HepG2 (cell line): ENCODE data around the gene KIF25. TPM values are rescaled to one million over a fixed set of nuclear protein-coding genes. Genes with fewer than 3 reads are reported as not detected.

ENCODE experiments used
- ATAC-seq: fragments of 200-7000 bp; cut with Tn5 transposase; 3 replicates; pipeline ENCODE4 v1.9.1; 2020; ENCODE audit warnings: mild to moderate bottlenecking, moderate library complexity
- BruUV-seq: library from RNA; stranded (reverse); fragments of 400-500 nt; replicated peaks from 2 replicates; lab custom pipeline; 2021; lab: Mats Ljungman, UMichigan
- CTCF ChIA-PET: fragments of 300-600 bp; formaldehyde crosslinking; extraction: SDS; loops from one replicate; lab custom pipeline; 2021; ENCODE audit warnings: low total read pairs, inconsistent platforms, low intra/inter-chr PET ratio; lab: Yijun Ruan, JAX
- POLR2A ChIA-PET: fragments of 350-600 bp; sonication (Branson Sonifier 250); formaldehyde crosslinking; loops from one replicate; lab custom pipeline; 2020; ENCODE audit warnings: antibody characterized with exemption, inconsistent platforms; lab: Yijun Ruan, JAX
- DNase-seq: peaks from one replicate; pipeline ENCODE4 v3.0.0-alpha.2; 2015; ENCODE audit warnings: low spot score
- FAIRE-seq: peaks from 3 replicates; lab custom pipeline; 2011; peaks lifted over from hg19 to GRCh38; lab: Jason Lieb, UNC
- H2AFZ ChIP-seq: one replicate; pipeline ENCODE4 v1.6.1; 2011; ENCODE audit warnings: low read length, inconsistent platforms
- H3K27ac ChIP-seq: fragments of 300-600 bp; 3 replicates; pipeline ENCODE4 v1.8.0; 2011; ENCODE audit warnings: mixed run types, mild to moderate bottlenecking, mixed read lengths, low read length, inconsistent platforms; ENCODE audit not compliant: insufficient read depth; ENCODE audit errors: extremely low read length
- H3K27me3 ChIP-seq, 2 experiments: fragments of 200-600 bp in 1 of 2; 2 replicates in 1 of 2; 3 replicates in 1 of 2; pipeline versions ENCODE4 v1.6.0 to v1.8.0; 2011; ENCODE audit warnings: low read length in 2 of 2, mild to moderate bottlenecking in 2 of 2, moderate library complexity in 2 of 2, inconsistent platforms in 1 of 2; ENCODE audit not compliant: insufficient read depth in 2 of 2, control insufficient read depth in 1 of 2
- H3K36me3 ChIP-seq, 2 experiments: fragments of 200-600 bp in 1 of 2; replicated peaks in 1 of 2; 2 replicates in 1 of 2; 3 replicates in 1 of 2; pipeline versions ENCODE4 v1.5.1 to v1.8.0; 2011; ENCODE audit warnings: low read length in 2 of 2, inconsistent platforms in 1 of 2; ENCODE audit not compliant: insufficient read depth in 2 of 2, control insufficient read depth in 1 of 2
- H3K4me1 ChIP-seq: 2 replicates; pipeline ENCODE4 v1.5.1; 2012; ENCODE audit warnings: low read length, inconsistent platforms; ENCODE audit not compliant: insufficient read depth
- H3K4me2 ChIP-seq: 2 replicates; pipeline ENCODE4 v1.6.0; 2011; ENCODE audit warnings: low read depth, low read length, inconsistent platforms
- H3K4me3 ChIP-seq, 3 experiments: fragments of 200-600 bp in 1 of 3; sonication (generic), shearing (Covaris generic) in 1 of 3; replicated peaks in 1 of 3; 2 replicates each; pipeline ENCODE4 v1.5.1; 2011 to 2016; ENCODE audit warnings: low read length in 3 of 3, inconsistent platforms in 2 of 3, low read depth in 2 of 3, mild to moderate bottlenecking in 2 of 3, control low read depth in 1 of 3, mixed read lengths in 1 of 3; ENCODE audit not compliant: insufficient read depth in 1 of 3
- H3K79me2 ChIP-seq: one replicate; pipeline ENCODE4 v1.6.1; 2011; ENCODE audit warnings: low read length, inconsistent platforms; ENCODE audit not compliant: insufficient read depth
- H3K9ac ChIP-seq: 2 replicates; pipeline ENCODE4 v1.6.0; 2011; ENCODE audit warnings: mild to moderate bottlenecking, low read depth, low read length, inconsistent platforms; ENCODE audit not compliant: insufficient read depth
- H3K9me3 ChIP-seq: 2 replicates; pipeline ENCODE4 v1.5.1; 2012; ENCODE audit warnings: mild to moderate bottlenecking, low read length
- H4K20me1 ChIP-seq: 2 replicates; pipeline ENCODE4 v1.6.0; 2011; ENCODE audit warnings: inconsistent platforms, mild to moderate bottlenecking, low read length, moderate library complexity; ENCODE audit not compliant: insufficient read depth
- CCDC6 ChIP-seq: sonication (generic); formaldehyde crosslinking; IDR thresholded peaks from 2 replicates; pipeline ENCODE4 v1.8.1; 2022; ENCODE audit warnings: mild to moderate bottlenecking, missing genetic modification reagents, moderate library complexity
- TEAD3 ChIP-seq: optimal IDR thresholded peaks from 2 replicates; pipeline ENCODE3; 2016; ENCODE audit warnings: borderline replicate concordance
- ZNF282 ChIP-seq: fragments of 450-650 bp; IDR thresholded peaks from 2 replicates; pipeline ENCODE4 v1.6.1; 2018; ENCODE audit not compliant: partially characterized antibody
- WGBS: methylation state at CpG from one replicate; pipeline ENCODE4 v1.1.6; 2017; ENCODE audit warnings: low lambda C conversion rate; 5-methylcytosine and 5-hydroxymethylcytosine counted together
- in situ Hi-C: cut with HindIII; loops from 2 replicates; pipeline ENCODE4 v1.10.0; 2017; ENCODE audit warnings: low pct_unique_long_range_greater_than_20kb; ENCODE audit not compliant: extremely low pct_ligation_motif_present
- intact Hi-C: fragments of 100-400 bp; cut with micrococcal nuclease; formaldehyde crosslinking; loops from one replicate; pipeline ENCODE4 v1.10.0; 2022; ENCODE audit not compliant: unreplicated experiment
- polyA plus RNA-seq, 8 experiments: library from polyadenylated mRNA; depleted of rRNA in 3 of 8; stranded (reverse) in 7 of 8; unstranded in 1 of 8; fragments of >200 nt; fragmentation: Illumina TruSeq in 4 of 8; extraction: Trizol in 4 of 8; gene quantifications; 2 replicates each; pipeline versions ENCODE4 v1.2.1 to v1.2.3, GENCODE V29; 2011 to 2016; ENCODE audit warnings: low read depth in 4 of 8, missing spikeins in 1 of 8, mixed read lengths in 1 of 8; ENCODE audit not compliant: insufficient read depth in 1 of 8
- total RNA-seq, 5 experiments: library from RNA; depleted of rRNA; stranded (reverse); fragments of >200 nt; fragmentation: Illumina TruSeq; extraction: Trizol; gene quantifications; 2 replicates each; pipeline ENCODE4 v1.2.3, GENCODE V29; 2016; ENCODE audit warnings: low read depth in 1 of 5

Gene KIF25
- total and polyA plus RNA-seq, 2 of the 13 experiments (the other 11 are each of a cell fraction or from before 2014, with no cell fraction given) = not detected

- no peak overlapping the region for H3K27ac ChIP-seq
- no peak for ATAC-seq
Observed at GRCh38 chr6:168031411-168031971, 34.0 kb downstream of the KIF25 start.

DNA sequence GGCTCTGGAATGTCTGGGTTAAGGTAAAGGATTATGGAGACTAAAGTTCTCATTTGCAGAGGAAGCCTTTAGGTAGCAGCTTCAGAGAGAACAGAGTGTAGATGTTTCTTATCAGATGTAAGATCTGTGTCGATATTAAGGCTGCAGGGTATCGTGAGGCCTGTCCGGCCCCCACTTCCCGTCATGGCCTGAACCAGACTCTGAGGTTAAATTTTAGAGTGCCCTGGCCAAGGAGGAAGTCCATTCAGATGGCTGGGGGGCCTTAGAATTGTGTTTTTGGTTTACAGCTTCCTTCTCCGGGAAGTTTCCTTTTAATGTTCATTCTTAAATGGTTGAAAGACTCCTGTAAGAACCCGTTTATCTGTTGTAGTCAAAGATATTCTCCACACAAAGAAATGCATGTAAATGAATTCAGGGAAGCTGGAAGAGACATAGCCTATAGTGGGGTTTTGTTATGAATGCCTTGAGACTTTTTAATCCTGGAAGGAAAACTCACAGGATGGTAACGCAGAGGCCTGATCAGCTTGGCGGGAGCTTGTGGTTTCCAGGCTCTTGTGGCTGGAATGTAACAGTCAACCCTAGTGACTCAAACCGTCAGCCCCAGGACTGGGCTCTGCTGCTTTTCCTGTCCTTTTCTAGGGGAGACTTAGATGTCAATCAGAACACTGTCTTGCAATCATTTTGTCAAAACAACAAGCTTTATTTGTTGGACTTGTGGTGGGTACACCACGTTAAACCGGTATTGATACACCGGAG lies 34.7 kb downstream of the KIF25 start:
- no peak overlapping the region for H3K27ac ChIP-seq
- ATAC-seq = peak; percentile 32; the same call in 1 of the 3 replicates
- H3K4me3 ChIP-seq = no peak overlapping the region
- peaks cover 2 to 32% of the 10 kb centered on the region in 2 experiments; a peak in 4 of 5 replicates for H3K27me3 ChIP-seq
- peaks cover 12% of the 10 kb centered on the region for H3K4me1 ChIP-seq
- H3K79me2 ChIP-seq = no peaks in the 10 kb centered on the region
- TF ChIP-seq ZNF282 = no peak
- peak; percentile 51 for TF ChIP-seq TEAD3 (CRISPR knock-in tag)
- in situ Hi-C loops (no loop called here), intact Hi-C loops (no loop called here)
- H4K20me1 ChIP-seq = no peaks in the 10 kb centered on the region
- ChIA-PET POLR2A (no interaction called here), CTCF (no interaction called here)
- no peak overlapping the region for H3K4me2 ChIP-seq
- no peak overlapping the region for H3K9ac ChIP-seq
- no peak for DNase-seq
- WGBS = 52% methylated on average over 12 of the region's 12 CpGs
- no peak overlapping the region for H2AFZ ChIP-seq
- BruUV-seq = no TSS peak
- FAIRE-seq = no peak
- H3K36me3 ChIP-seq = no peaks in the 10 kb centered on the region
- H3K9me3 ChIP-seq = no peaks in the 10 kb centered on the region

More at GRCh38 chr6:168031411-168031971, 34.0 kb downstream of the KIF25 start:
- Histone ChIP-seq H2AFZ (no peak overlapping the region), H3K4me2 (no peak overlapping the region), H4K20me1 (no peaks in the 10 kb centered on the region), H3K27me3 (peaks cover 2 to 27% of the 10 kb centered on the region in 2 experiments; a peak in 4 of 5 replicates), H3K36me3 (no peaks in the 10 kb centered on the region), H3K4me3 (no peak overlapping the region), H3K9ac (no peak overlapping the region), H3K4me1 (peaks cover 11% of the 10 kb centered on the region), H3K79me2 (no peaks in the 10 kb centered on the region), H3K9me3 (no peaks in the 10 kb centered on the region)
- no peak for FAIRE-seq
- intact Hi-C loops (no loop called here), in situ Hi-C loops (no loop called here)
- no peak for TF ChIP-seq CCDC6
- BruUV-seq = no TSS peak
- whole genome bisulfite sequencing = 63% methylated on average over 14 of the region's 14 CpGs
- POLR2A ChIA-PET = no interaction called here
- CTCF ChIA-PET = no interaction called here
- no peak for DNase-seq
